HL-60/S4 treated with retinoic acid at 250 ng/mL for 4 days and 3 days (cell line): Measurements from ENCODE around the gene SATB1.

Source experiments
- in situ Hi-C: fragments of 300-500 bp; cut with MboI; formaldehyde crosslinking; loops from 2 replicates; pipeline ENCODE4 v1.7.0; 2022; ENCODE audit warnings: low sequenced_read_pairs

Gene SATB1

DNA sequence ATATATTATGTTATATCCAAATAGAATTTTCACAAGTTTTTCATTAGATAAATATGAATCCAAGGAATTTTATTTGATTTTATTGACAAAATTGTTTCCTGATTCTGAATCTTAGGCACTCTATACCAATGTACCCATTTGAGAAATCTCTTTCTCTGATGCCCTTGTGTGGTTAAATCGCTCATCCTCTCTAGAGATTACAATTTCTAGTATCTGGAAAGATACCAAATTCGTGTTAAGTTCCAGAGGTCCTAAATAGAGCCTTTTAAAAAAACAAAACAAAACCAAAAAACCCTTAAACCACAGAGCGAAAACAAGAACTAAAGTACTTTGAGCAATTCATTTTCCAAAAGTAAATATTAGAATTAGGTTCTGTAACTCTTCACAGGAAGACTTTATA lies 20.0 kb downstream of the SATB1 start:
- in situ Hi-C loops = no loop called here

GRCh38 chr3:18403061-18403460 lies 22.1 kb downstream of the SATB1 start:
- in situ Hi-C loops = no loop called here

DNA sequence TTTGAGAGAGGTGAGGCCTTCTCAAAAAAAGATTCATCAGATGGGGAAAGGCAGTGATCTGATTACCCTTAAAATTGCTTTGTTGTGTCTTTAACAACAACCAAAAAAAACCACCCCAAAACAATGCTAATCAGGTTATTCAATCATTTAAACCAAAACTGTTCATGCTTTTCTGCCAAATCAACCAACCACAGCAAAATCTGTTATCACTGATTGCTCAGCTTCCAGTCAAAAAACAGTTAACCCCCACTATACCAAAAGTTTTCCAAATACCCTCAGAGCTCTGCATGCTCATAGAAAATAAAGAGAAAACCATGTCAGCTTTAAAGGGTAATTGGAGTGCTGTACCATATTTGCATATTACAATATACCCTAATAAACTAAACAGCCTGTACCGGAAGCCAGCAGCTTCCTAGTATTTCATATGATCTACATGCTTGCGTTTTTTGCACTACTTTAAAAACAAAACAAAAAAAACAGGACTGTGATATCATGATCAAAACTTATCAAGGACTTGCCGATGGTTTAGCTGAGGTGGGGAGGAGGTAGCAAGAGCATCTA lies 22.8 kb downstream of the SATB1 start:
- in situ Hi-C loops = no loop called here

GRCh38 chr3:18401300-18401961 lies 23.7 kb downstream of the SATB1 start:
- in situ Hi-C loops = no loop called here

DNA sequence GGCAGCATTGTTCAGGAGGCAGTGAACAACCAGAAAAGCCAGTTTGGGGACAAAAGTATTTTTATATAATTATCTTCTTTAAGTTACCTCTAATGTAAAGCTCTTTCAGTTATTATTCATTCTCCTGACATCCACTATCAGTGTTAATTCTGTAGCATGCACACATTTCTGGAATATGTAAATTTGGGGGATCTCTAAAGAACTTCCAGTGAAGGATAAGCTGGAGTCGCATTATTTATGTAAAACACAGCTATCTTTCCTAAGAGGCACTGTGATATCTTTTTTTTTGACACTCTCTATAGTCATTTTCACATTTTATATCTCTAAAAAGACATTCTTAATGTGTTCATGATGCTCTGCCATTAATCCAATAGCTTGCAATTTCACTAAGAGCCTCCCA lies 26.7 kb downstream of the SATB1 start:
- in situ Hi-C loops = no loop called here

DNA sequence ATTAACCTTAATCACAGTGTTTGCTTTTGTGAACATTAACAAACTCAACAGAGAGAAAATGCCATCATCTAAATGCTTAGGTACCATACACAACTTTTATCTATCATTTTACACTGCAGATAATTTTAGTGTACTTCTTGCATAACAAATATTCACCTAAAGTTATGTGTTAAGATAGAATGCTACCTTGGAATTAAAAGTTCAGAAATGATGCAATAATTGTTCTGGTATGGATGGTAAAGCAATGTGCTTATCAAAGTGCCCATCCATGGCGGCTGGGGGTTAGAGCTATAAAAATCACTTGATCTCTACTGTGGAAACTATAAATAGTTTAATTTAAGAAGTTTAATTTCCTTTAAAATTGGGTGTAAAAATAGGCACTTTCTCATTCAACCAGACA lies 28.7 kb downstream of the SATB1 start:
- in situ Hi-C loops = no loop called here

DNA sequence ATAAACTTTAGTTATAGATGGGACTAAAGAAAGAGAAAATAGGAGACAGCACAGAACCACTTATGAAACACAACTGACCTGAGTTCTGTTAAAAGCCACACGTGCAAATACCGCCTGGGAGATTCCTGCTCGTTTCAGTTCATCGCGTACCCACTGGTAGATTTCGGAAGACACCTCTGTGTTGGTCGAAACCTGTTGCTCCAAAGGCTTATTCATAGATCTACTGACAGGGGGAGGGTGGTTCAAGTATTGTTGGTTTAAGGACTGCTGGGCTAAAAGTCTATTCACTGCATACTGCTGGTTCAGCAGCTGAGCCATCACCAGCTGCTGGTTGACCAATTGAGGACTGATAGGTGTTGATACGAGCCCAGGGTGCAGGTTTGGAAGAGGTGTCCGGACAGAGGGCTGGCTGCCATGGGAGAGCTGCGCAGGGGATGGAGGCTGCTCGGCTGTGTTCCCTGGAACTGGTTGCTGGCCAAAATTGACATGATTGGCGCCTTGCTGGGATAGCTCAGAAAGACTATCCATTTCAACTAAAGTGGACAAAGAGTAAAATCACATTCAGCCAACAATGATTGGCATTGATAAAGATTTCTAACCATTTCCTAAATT lies 30.6 kb downstream of the SATB1 start:
- in situ Hi-C loops = no loop called here

DNA sequence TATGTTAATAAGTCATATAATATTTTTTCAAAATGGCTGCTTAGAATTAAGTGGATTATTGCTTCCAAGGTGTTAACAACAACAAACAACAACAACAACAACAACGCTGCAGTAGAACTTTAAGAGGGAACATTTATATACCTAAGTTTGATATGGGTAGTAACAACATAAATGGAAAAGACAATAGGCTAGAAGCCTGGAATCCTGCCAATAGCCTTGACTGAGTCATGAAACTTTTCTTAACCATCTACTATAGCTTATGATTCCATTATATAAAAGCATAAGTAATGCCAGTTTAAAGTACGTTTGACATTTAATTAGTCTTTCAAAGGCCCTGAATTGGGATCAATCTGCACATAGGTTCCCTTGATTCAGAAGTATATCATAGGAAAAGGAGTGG lies 31.2 kb downstream of the SATB1 start:
- in situ Hi-C loops = no loop called here

DNA sequence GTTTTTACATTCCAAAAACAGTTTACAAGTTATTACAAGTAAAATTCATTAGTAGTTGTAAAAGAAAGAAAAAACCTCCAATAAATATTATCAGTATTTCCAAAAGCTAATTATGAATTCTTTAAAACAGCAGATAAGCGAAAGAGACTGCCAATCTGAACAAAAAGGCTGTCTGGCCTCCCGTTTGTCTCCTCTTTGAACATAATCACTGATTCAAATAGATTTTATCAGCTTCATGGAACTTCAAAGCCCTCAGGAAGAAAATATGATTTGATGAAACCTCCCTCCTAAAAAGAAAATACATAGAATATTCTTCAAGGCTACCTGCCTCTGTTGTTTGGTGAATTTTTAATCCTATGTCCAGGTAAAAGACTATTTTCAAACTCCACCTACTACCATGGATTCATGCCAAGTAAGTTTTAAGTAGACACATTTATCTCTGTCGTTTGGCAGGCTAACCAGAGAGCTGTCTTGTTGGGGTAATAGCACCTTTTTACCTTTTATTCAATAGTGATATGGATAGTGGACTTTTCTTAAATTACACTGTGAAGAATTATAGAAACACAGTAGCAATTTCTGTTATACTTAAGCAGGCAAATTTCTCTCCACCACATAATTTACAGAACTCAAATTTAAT lies 35.0 kb downstream of the SATB1 start:
- in situ Hi-C loops = no loop called here

- in situ Hi-C loops = no loop called here
Measured at GRCh38 chr3:18389108-18389733, 35.9 kb downstream of the SATB1 start.

DNA sequence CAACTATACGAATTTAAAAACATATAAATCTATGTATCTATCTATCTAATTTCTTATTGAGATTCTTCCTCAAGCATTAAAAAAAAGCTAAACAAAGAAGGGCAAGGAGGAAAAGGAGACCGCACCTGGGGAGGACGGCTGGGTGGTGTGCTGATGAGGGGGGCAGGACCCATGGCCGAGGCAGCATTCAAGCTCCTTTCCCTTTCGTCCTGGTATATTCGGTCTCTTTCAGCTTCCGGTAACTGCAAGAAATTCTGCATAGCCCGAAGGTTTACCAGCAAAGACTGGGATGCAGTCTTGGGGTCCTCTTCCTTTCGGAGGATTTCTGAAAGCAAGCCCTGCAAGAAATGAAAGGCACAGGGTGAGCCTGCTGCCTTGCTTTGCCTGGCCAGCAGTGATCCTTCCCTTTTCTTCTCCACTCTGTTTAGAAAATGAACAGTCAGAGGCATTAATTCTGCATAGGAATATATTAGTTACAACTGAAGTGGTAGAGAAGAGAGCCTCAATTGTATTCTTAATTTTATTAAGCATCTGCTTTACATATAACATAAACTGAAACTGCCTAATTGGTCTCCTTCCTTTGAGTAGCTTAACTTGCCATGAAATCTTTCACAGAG lies 38.8 kb downstream of the SATB1 start:
- in situ Hi-C loops = no loop called here

DNA sequence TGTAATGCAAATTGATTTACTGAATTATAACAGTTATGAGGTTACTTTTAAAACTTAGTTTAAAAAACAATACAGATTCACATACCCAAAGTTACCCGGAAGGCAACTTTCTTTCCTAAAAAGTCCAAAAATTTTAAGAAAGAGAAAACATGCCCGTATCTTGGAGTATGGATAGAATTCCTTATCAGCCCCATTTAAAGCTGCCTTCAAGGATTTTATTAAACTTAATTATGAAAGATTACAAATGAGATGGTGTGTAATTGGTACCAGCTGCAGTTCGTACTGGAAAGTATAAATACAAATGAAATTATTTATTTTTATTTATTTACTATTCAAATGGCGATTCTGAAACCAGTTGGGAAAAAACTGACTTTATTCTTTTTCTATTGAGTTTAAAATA lies 39.4 kb downstream of the SATB1 start:
- in situ Hi-C loops = no loop called here

GRCh38 chr3:18382760-18383369 lies 42.3 kb downstream of the SATB1 start:
- in situ Hi-C loops = no loop called here

DNA sequence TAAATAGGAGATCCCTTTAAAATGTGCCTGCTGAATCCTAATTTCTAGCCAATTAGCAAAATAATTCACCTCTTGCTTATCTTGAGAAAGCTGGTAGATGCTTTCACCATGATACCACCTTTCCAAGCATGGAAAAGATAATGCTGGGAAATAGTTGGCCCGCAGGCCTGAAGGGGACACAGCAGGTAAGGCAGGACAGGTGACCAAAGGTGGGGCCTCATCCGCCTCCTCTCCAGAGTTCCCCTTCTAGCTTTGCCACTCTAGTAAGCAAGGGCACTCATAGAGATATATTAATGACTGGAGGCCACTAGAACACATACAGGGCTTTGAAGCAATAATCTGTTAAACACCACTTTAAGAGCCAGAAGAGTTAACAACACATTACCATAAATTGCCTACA lies 45.5 kb downstream of the SATB1 start:
- in situ Hi-C loops = no loop called here

DNA sequence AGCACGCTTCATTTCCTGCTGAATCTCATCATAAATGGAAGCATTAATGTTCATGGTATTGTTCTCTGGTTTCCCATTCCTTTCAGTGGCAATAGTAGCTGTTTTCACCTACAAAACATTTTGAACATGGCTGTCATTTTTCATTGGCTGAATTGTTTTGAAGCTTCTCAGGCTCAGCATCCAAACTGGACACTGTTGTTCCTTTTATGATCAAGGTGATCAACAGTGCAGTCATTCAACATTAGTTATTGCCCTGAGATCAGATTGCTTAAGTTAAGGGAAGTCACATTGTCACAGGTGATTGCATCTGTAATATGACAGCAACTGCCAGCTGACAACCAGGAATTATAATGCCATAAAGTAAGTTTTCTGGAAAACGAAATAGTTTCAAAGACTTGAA lies 46.9 kb downstream of the SATB1 start:
- in situ Hi-C loops = no loop called here

GRCh38 chr3:18376682-18377081 lies 48.5 kb downstream of the SATB1 start:
- in situ Hi-C loops = no loop called here

- in situ Hi-C loops = no loop called here
Measured at GRCh38 chr3:18372786-18373405, 52.2 kb downstream of the SATB1 start.

DNA sequence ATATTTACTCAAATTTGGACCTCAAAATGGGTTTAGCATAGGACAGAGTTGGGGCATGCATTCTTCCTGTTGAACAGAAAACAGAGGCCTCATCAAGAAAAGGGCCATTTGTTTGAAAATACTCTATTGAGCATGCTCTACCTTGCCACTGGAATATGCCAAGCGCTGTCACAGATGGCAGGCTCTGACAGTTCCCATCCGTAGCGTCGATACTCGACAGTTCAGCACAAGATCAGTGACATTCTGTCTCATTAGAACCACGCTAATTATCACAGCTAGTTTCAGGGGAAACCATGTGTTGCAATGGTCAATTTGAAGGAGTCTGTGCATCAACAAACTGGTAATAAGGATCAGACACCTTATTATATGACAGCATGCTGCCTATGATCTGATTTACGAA lies 54.5 kb downstream of the SATB1 start:
- in situ Hi-C loops = no loop called here

DNA sequence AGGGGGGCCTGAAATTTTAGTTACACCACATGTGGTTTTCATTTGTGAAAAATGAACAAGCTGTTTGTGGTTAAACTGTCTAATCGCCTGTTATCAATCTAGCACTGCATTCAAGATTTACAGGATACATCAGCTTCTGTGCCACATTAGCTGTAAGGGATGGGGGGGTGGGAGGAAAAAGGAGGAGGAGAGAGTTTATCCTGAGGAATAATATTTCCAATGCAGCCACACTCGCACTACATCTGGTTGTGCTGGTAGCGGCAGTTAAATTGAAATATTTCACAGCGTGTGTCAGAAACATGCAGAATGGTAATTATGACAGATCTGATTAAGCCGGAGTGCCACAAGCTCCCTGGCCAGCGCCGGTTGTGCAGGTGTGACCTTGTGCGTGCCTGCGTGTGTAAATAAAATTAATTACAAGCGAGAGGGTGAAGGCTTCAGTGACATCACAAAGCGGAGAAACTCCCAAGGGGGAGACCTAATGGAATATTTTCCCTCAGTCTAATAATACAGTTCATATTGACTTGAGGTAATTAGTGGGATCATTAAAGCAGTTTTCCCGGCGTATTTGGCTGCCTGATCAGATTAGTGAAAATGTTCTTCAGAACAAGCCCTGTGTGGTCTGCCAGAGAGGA lies 55.5 kb downstream of the SATB1 start:
- in situ Hi-C loops = no loop called here

DNA sequence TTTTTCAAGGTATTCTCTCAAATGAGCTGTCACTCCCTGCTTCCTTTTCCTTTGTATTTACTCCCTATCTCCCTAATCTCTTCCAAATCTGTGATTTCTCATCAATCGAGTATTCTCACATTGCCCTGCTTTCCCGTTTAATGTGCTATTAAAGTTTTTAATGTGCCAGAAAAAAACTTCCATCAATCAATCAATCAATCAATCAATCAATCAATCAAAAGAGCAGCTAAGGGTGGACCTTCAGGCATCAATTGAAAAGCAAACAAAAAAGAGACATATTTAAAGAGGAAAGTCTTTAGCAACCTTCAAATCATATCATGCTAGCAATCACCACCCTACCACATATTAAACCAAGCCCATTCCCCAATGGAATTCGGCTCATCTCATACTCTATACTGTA lies 58.9 kb downstream of the SATB1 start:
- in situ Hi-C loops = no loop called here
